Uterus (tissue), 2 donors: ENCODE results near the gene ZNF69.
A peak's percentile ranks its signal among the peaks of the same experiment; 100 is the strongest.

Source experiments
- POLR2A ChIP-seq, 2 donors: fragments of 450-650 bp; IDR thresholded peaks; one replicate each; pipeline ENCODE4 v1.6.1; 2016; ENCODE audit warnings: antibody characterized with exemption in 2 of 2, mild to moderate bottlenecking in 1 of 2, moderate library complexity in 1 of 2
- TF ChIP-seq, protein P1 (sequence below), 4 experiments: fragments of 200-600 bp in 2 of 4; fragments of 450-650 bp in 2 of 4; sonication (generic) in 2 of 4; IDR thresholded peaks; one replicate each; pipeline ENCODE4 v1.5.1; 2016 to 2019; ENCODE audit warnings: antibody characterized with exemption in 4 of 4, mild to moderate bottlenecking in 2 of 4, moderate library complexity in 1 of 4

GRCh38 chr19:11881151-11881800 is 6.3 kb upstream of the ZNF69 start:
- TF ChIP-seq POLR2A (IDR thresholded peaks at IDR 0.05): no peak
- TF ChIP-seq, protein P1, sequence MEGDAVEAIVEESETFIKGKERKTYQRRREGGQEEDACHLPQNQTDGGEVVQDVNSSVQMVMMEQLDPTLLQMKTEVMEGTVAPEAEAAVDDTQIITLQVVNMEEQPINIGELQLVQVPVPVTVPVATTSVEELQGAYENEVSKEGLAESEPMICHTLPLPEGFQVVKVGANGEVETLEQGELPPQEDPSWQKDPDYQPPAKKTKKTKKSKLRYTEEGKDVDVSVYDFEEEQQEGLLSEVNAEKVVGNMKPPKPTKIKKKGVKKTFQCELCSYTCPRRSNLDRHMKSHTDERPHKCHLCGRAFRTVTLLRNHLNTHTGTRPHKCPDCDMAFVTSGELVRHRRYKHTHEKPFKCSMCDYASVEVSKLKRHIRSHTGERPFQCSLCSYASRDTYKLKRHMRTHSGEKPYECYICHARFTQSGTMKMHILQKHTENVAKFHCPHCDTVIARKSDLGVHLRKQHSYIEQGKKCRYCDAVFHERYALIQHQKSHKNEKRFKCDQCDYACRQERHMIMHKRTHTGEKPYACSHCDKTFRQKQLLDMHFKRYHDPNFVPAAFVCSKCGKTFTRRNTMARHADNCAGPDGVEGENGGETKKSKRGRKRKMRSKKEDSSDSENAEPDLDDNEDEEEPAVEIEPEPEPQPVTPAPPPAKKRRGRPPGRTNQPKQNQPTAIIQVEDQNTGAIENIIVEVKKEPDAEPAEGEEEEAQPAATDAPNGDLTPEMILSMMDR (IDR thresholded peaks at IDR 0.05): peak; percentile 60 to 73 (median 68)
